IPS-11a (cell line): ENCODE results near the gene LDHAL6B.

Experiments
- H3K4me3 ChIP-seq: one replicate; pipeline ENCODE4 v1.5.1; 2013; ENCODE audit warnings: low read depth, low read length, control low read depth

LDHAL6B gene

DNA sequence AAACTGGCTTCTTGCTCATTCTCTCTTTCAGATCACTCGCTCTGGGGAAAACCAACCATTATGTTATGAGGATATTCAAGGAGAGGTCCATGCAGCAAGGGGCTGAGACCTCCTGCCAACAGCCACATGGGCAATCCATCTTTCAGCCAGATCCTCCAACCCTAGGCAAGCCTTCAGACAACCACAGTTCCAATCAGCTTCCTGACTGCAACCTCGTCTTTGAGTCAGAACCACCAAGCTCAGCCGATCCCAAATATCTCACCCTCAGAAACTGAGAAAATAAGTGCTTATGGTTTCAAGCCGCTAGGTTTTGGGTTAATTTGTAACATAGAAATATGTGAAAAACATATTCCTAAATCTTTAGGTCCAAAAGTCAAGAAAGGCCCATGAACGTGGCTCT, 10.3 kb downstream of the LDHAL6B start:
- H3K4me3 ChIP-seq, result no peak overlapping the region

DNA sequence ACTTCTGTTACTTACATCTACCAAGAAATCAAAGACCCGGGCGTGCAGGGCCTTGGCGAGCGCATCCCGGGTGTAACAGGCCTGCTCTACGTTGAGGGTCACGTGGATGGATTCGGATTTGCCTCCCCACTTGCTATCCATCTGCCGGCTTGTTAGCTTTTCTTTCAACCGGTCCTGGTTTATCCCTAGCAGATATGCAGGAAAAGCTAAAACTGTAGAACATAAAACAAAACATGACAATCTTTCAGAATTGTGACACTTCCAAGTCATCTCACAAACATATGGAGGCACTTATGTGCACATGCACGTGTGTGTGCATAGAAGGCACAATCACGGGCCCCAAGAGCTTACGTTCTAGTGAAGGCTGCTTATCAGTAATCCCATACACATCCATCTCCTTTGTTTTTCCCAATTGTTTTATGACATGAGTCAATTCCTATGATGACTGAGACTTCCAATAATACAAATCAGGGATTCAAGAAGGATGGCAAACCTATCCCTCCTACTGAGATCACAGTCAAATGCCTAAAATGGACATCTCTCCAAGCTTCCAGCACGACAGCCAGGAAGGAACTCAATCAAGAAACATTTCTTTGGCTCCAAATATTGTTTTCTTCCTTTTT, 11.3 kb downstream of the LDHAL6B start:
- H3K4me3 ChIP-seq, result no peak overlapping the region

DNA sequence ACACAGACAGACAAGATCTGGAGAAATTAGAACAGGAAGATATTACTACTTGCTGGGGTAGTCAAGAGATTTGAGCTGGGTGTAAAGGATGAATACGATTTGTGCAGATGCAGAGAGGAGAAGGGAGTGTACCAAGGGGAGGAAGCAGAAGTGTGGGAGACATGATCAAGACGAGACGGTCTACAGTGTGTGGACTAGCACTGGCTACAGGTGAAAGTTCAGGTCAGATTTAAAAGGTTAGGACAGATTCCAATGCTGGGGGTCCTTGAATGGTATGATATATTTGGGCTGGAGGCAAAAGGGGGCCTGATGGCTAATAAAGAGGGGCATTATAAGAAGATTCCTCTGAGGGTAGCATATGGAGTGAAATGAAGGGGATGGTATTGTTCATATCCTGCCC, 12.1 kb downstream of the LDHAL6B start:
- H3K4me3 ChIP-seq, result no peak overlapping the region

DNA sequence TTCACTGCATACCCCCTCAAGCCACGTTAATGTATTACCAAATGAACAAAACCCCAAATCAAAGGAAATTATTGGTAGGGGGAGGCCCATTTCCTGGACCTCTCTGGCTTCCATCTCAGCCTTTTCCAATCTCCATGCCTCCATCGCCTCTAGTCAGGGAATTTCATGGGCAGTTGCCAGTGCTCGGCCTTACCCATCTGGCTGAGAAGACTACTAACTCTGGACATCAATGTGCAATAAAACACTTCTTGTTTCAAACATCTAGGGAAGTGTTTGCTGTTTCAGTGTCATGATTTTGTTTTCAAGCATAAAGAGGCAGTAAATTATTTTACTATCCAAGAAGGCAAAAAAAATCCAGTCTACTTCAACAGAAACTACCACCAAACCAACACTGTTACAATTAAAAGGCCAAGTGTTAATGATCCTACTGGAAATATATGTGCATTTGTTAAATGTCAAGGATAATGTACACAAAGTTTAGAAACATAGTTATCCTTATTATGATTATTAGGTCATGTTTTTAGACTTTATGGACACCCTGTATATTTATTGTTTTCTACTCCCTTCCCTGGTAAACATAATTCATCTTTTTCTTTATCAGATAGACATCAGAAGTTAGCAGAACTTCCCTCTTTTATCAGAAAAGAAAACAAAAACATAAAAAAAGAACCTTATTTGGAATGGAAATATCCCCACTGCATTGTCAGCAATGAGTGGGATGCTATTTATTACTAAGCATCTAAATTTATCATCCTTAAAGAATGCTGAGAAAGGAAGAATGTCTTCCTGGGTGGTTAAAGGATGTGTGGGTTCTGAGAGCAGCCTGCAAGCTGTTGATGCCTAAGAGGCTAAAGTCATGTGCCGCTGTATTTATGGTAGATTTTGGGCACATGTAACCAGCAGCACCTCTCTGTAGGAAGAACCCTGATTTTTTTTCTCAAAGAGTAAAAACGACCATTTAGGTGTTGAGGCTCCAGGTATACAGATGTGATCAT, 15.2 kb downstream of the LDHAL6B start:
- H3K4me3 ChIP-seq, result no peak overlapping the region

DNA sequence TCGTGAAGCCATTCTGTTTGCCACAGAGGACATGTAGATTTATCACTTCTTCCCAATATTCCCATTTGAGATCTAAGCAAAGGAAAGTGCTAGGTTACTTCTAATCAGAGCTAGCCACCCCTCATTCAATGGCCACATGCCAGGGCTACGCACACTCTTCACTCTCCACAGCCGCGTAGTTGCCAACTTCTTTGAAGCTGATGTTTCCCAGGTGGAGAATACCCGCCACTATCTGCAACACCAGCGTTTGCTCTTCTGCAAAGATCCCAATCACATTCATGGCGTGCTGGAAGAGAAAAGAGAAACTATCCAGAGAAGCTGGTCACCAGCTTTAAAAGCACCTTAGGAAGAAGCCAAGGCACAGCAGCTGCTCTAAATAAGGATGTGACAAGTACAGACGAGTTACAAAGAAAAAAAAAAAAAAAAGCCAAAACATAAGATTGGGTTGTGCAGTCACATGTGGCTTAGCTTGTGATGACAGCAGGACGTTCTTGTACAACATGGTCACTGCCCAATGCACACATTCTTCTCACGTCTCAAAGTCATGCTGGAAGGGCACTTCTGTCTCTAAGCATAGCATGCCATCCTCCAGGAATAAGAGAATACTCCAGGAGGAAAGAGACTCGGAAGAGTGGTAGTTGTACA, 16.4 kb downstream of the LDHAL6B start:
- no peak overlapping the region for H3K4me3 ChIP-seq

DNA sequence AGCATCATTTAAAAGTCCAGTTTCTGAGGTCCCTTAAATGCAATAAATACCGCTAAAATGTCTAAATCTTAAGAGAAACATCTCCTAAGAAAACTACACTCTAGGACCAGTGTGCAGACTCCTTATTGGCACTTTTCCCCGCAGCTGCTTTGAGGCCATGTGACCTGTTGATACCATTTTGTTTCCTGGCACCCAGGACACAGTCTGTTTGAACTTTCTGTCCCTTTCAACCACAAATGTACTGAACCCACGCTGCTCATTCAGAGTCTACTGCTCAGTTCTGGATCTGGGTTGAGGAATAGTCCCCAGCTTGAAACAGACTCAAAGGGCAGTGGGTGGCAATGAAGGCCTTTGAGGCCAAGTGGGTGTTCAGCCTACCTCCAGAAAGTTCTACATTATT, 17.1 kb downstream of the LDHAL6B start:
- no peak overlapping the region for H3K4me3 ChIP-seq

DNA sequence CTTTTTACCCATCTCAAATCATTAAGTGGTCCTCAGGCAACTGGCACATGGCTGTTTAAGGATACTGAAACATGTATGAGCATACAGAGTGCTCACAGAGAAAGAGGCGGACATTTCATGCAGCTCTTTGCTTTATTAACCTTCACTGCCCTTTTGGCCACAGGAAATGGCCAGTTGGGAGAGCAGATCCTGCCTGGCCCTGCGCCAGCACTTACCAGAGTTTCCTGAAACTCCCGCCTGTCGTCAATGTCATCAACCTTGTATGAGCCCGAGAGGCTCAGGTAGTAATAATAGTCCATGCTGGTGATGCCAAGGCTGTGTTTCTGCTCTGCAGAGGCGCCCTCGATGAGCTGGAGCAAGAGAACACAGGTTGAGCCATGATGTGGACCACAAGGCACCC, 17.8 kb downstream of the LDHAL6B start:
- no peak overlapping the region for H3K4me3 ChIP-seq

DNA sequence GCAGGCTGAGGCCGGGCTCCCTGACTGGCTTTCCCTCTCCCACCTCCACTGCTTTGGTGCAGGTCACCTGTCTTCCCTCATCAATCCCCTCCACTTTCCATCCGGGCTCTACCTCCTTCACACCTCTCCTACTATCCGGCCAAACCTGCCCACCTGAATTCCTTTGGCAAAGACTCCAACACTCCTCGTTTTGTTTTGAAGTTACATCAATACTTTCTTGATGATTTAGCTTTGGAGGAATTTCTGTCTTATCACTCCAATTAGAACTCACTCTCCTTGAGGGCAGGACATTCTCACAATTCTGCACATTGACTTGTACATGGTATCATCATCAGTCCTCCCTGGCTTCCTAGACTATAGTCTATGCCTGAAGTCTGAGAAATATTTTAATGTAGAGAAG, 20.4 kb downstream of the LDHAL6B start:
- H3K4me3 ChIP-seq, result no peak overlapping the region

DNA sequence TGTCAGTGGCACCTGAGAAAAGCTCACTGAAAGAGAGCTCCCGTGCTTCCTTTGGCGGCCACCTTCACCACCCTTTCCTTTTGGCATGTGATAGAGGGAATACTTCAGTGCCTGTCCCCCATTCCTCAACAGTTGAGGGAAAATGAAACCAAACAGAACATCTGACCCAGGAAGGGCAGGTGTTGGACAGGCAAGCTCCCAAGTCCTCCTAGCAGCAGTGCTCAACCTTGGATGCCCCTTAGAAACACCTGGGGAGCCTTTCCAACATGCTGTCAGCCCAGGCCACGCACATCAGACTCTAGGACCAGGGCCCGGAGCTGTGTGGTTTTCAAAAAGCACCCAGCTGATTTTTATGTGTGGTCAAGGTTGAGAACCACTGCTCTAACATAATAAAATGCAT, 22.4 kb downstream of the LDHAL6B start:
- H3K4me3 ChIP-seq, result no peak overlapping the region

DNA sequence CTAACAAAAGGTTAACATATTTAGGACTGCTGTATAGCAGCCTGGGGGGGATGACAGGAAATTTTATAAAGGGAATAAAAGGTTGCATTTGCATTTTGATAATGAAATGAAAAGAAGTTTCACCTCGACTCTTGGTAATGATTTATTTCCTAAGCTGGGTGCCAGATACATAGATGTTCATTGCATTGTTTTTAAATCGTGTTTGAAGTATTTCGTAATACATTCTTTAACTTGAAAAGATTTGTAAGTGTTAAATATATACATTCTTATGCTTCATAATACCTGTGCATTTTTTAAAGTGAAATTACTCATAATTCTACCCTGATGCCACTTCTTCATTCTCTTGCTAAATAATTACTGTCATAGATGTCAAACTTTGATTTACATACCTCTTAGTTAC, 22.8 kb downstream of the LDHAL6B start:
- no peak overlapping the region for H3K4me3 ChIP-seq

DNA sequence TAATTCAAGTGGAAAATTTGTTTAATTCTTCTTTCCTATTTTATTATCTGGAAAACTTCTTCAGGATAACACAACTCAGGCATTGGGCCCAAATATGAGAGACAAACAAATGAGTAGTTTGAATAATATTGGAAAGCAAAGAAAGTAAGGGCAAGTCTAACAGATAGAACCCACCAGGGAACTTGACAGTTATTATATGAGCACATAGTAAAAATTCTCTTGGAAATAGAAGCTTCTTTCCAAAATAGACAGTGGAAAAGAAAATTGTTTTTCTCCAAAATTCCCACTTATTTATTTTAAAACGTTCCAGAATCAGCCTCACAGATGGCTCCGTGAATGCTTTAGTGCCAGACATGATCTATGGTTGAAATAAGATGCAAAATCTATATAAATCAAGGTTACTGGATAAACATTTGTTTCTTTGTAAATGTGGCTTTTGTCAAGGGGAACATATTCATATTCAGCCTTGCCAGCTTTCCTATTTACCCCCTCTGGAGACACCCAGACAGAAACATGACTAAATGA, 23.9 kb downstream of the LDHAL6B start:
- H3K4me3 ChIP-seq, result no peak overlapping the region

DNA sequence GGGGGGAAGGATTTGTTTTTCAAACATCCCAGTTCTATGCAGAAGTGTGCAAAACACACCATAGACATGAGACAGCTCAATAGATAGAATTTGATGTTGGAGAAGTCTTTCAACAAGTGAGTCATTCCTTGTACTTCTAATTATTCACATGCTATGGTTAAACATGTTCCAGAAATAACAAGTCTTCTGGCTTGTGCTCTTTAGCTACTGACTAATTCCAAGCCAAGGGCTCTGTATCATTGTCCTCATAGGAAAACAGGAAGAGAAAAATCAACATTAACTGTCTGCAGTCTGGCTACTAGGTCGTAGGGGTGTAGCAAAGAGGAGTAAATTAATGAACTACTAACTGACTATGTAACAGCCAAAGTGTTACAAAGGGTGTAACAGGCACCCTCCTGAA, 25.8 kb downstream of the LDHAL6B start:
- H3K4me3 ChIP-seq, result no peak overlapping the region

DNA sequence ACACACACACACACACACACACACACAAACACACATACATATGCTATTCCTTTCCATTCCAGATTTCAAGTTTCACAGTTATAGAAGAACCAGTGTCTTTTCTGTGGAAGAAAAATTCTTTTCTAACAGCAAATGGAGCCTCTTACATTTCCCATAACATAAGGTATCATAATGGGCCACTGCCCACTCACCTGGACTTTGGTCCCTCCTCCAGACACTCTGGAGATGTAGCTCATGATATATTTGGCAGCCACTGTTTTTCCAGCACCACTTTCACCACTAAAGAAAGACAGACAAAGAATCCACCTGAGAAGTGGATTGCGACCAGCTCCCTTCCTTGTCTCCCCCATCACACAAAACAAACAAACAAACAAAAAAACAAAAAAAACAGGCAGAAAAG, 29.8 kb downstream of the LDHAL6B start:
- no peak overlapping the region for H3K4me3 ChIP-seq

DNA sequence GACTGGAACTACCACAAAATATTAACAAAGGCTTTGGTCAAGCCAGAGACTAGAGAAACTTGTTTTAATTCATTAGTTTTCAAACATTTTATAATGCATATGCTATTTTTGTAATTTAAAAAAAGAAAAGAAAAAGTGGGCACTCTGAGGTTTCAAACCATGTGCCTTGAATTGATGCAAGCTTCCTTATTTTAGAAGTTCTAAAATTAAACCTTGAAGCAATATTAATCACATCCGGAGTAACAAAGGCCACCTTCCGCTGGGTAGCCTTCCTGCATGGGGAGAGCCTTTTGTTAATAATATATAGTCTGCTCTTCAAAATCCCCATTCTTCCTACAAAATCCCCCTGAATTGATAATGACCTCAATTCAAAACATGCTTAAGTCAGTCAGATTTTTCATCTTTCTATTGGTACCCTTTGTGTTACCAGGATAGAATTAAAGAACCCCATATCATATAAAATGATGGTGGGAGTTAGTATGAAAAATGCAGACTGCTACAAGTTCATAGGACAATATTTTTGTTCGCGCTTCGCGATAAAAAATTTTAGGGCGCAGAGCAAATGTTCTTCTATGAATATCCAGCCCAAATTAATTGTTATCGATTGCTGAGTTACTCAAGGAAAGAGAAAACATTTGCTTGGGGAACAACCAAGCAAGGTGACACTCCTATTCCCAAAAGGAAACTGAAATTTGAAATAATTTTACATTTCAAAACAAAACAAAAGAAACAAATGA, 30.6 kb downstream of the LDHAL6B start:
- no peak overlapping the region for H3K4me3 ChIP-seq

DNA sequence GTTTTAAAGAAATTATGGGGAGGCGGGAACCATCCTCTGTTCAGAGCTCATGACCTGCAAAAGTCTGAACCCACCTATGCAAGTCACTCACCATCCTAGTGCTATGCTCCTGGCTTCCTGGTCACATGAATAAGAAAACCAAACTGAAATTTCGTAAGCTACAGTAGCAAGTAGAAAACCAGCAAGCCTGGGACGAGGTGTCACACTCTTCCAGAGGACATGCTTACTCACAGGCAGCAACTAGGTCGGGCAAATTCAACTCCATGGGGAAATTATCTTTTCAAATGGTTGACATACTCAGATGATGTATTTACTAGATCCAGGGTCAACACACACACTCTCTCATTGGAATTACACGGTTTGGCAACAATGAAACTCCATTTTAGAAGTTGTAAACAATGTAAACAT, 31.3 kb downstream of the LDHAL6B start:
- H3K4me3 ChIP-seq, result no peak overlapping the region

DNA sequence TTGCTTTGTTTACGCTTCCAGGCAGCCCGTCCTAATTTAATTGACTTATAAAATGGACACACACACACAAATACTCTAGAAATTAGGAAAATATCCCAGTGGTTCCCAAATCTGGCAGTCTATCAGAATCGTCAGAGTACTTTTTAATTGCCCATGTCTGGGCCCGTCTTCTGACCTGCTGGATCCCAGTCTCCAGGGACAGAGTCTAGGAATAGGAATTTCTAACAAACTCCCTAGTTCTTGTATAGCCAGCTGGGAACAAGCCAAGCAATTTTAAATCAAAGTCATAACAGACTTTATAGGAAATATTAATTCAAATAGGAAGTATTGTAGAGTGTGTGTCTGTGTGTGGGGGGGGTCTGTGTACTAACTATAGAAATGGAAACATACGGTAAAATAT, 33.4 kb downstream of the LDHAL6B start:
- no peak overlapping the region for H3K4me3 ChIP-seq

DNA sequence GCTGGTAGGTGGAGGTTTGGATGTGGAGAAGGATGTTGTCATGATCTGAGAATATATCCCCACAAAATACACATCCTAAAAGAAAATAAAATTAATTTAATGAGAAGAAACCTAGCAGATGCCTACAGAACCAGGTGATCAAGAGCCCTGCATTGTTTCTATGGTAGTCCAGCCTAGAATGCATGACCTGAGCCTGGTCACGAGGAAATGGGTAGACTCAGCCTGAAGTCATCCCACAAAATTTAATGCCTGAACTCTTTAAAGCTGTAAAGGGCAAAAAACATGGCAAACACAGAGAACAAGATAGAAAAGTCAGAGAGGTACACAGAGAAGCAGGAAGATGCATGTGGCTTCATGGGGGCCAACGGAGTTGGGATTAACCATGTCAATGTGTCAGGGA, 36.0 kb downstream of the LDHAL6B start:
- no peak overlapping the region for H3K4me3 ChIP-seq

DNA sequence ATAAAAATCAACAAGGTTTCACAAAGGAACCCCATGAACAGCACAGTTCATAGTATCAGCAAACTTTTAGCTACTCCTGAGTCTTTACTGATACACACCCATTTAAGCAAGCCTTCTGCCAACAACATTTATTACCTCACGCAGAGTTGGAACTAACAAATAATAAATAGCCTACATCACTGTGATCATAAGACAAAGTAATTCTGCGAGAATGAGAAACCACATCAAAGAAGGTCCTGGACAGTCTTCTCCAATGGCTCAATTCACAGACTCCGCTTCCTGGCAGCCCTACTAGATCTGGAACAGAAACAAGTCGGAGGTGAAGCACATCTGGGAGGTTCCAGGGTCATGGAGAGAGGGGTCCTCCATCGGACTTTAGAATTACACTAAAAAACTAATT, 37.0 kb downstream of the LDHAL6B start:
- H3K4me3 ChIP-seq, result no peak overlapping the region

DNA sequence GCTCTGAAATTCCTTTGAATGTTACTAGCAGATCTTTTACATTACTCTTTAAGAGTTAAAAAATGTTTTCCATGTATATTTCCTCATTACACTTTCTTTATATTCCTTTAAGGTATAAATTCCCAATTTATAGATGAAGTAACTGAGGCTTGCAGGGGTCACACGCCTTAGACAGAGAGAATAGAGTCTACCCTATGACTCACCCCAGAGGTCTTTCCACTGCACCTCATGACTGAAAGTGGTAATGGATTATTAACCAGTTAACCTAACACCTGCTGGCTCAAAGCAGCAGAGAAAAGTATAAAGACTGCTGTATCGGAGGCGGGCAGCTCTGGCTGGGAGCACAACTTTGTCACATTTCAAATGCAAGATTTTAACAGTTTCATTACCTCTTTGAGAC, 37.7 kb downstream of the LDHAL6B start:
- H3K4me3 ChIP-seq, result no peak overlapping the region

DNA sequence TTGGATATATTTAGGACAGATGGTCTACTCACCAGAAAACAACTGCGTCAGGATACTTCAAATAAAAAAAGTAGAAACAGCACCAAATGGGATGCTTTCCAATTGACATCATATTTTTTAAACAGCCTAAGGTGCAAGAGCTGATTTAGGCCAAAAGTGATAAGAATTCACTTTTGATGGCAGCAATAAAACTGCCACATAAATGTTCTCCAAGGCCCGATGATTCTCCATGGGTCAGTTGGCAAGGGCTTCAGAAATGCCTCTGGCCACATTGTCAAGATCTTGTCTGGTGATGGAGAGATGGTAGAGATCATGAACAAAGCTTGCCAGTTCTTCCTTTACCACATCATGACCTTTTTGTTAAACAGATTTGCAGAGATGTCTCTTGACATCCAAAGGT, 38.9 kb downstream of the LDHAL6B start:
- no peak overlapping the region for H3K4me3 ChIP-seq

DNA sequence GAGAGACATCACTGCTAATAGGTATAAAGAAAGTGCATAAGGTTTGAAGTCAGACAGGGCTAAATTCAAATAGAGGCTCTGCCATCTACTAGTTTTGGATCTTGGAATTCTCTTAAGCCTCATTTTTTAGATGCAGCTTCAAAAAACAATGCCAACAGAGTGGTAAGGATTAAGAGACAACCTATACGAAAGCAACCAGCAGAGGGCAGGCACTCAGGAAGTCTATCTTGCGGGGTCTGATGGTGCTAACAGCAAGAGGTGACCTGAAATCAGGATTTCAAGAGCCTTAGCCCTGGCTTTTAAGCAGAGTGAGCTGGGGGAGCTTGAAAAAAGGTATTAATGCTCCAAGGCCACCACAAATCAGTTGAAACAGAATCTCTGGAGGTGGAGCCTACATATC, 40.7 kb downstream of the LDHAL6B start:
- H3K4me3 ChIP-seq, result no peak overlapping the region
